Activated T-cell treated with anti-CD3 and anti-CD28 coated beads, Interleukin-2, amount 50 U/mL, for 72 hours (primary cell): Measurements from ENCODE around the gene CADPS. TPM values are rescaled to one million over a fixed set of nuclear protein-coding genes. Genes with fewer than 3 reads are reported as not detected.

Experiments used
- ATAC-seq, 2 donors: fragments of 150-1000 bp; cut with Tn5 transposase; replicated peaks in 1 of 2; 2 replicates each; pipeline ENCODE4 v1.10.0; 2021; ENCODE audit warnings: moderate library complexity in 2 of 2, mild to moderate bottlenecking in 1 of 2
- DNase-seq, 2 donors: peaks; one replicate each; pipeline ENCODE4 v3.0.0; 2021 to 2022; ENCODE audit warnings: mixed read lengths in 1 of 2
- H3K27ac Mint-ChIP-seq: one replicate; pipeline ENCODE4 v1.8.0; 2022; ENCODE audit warnings: mild to moderate bottlenecking, moderate library complexity, mixed read lengths
- H3K27me3 Mint-ChIP-seq: one replicate; pipeline ENCODE4 v1.8.0; 2022; ENCODE audit warnings: low read depth, mixed read lengths
- H3K36me3 Mint-ChIP-seq, 2 donors: one replicate each; pipeline ENCODE4 v1.8.0; 2022; ENCODE audit warnings: mixed read lengths in 2 of 2, mild to moderate bottlenecking in 1 of 2; ENCODE audit not compliant: insufficient read depth in 2 of 2
- H3K4me1 Mint-ChIP-seq: one replicate; pipeline ENCODE4 v1.8.0; 2022; ENCODE audit warnings: low read depth, mixed read lengths
- H3K4me3 Mint-ChIP-seq, 2 donors: one replicate each; pipeline ENCODE4 v1.8.0; 2022; ENCODE audit warnings: mild to moderate bottlenecking in 2 of 2, mixed read lengths in 2 of 2, moderate library complexity in 2 of 2
- H3K9me3 Mint-ChIP-seq, 2 donors: one replicate each; pipeline ENCODE4 v1.8.0; 2022; ENCODE audit warnings: mixed read lengths in 2 of 2
- total RNA-seq, 2 donors: library from RNA; stranded (reverse); gene quantifications; one replicate each; pipeline ENCODE4 v1.2.3, GENCODE V29; 2022

The CADPS gene
- total RNA-seq, 2 donors from 2014 or later = not detected

DNA sequence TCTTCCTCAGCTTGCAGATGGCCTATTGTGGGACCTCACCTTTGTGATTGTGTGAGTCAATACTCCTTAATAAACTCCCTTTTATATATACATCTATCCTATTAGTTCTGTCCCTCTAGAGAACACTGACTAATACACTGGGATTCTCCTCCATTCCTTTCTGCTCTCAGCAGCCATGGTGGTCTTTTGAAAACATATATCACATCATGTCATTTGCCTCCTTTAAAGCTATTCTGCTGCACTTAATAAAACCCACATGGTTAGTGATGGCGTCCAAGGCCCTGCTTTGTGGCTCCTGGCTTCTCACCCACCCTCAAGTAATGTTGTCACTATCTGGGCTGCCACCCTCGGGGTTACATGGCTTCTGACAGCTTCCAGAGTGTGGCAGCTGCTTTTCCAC, 169.5 kb downstream of the CADPS start:
- DNase-seq (no peak), ATAC-seq (no peak)
- H3K36me3 Mint-ChIP-seq = no peaks in the 10 kb centered on the region
- peaks cover 0 to 3% of the 10 kb centered on the region in 2 donors for H3K9me3 Mint-ChIP-seq
- H3K4me1 Mint-ChIP-seq = no peaks in the 10 kb centered on the region
- H3K4me3 Mint-ChIP-seq = no peak overlapping the region
- peaks cover 7% of the 10 kb centered on the region for H3K27me3 Mint-ChIP-seq
- no peak overlapping the region for H3K27ac Mint-ChIP-seq

DNA sequence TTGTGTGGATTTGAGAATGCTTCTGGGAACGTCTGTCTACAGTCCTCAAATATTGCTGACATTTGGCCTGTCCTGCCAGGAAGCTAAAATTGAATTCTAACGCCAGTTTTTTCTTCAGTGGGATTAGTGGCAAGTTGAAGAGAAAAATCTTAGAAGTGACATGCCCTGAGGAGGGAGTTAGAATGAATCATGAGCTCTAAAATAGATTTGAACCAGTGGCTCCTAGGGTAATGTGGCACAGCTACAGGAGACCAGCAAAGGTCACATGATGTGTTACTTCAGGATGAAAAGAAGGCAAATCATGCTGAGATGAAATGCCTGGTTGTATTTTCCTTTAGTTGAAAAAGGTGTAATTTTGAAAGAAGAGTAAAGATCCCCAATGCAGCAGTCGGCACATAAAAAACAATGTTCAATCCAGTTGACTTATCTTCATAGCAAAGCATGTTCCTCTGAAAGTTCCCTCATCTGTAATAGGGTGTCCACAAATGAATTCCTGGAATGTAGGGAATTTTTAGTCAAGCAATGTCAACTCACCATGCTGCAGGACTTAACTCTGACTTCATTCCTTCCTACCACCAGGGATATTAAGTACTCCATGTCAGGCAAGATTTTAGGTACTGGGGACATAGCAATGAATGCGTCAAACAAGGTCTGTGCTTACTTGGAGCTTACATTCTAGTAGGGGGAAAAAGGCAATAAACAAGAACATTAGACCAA, 171.6 kb downstream of the CADPS start:
- DNase-seq (no peak), ATAC-seq (no peak)
- Mint-ChIP-seq H3K4me1 (no peaks in the 10 kb centered on the region), H3K27ac (no peak overlapping the region), H3K9me3 (peaks cover 0 to 3% of the 10 kb centered on the region in 2 donors), H3K4me3 (no peak overlapping the region), H3K36me3 (no peaks in the 10 kb centered on the region), H3K27me3 (peaks cover 7% of the 10 kb centered on the region)

DNA sequence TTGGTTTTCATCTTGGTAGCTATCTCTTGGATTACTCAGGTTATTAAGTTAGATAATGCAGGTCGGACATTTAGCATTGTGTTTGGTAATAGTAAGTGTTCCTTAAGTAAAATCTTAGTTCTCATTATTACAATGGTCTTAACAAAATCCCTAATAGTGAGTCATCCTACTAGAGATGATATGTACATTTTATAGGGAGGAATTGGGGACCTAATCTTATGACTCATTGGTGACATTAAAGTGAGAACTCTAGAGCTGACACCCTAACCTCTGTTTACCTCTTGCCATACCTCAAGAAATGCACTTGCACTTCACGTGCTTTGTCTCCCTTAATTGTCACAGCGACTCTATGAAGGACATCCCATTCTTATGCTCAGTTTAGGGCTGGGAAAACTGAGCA, 174.9 kb downstream of the CADPS start:
- no peaks in the 10 kb centered on the region for H3K36me3 Mint-ChIP-seq
- H3K9me3 Mint-ChIP-seq = peaks cover 0 to 2% of the 10 kb centered on the region in 2 donors
- ATAC-seq (no peak), DNase-seq (no peak)
- H3K27me3 Mint-ChIP-seq = peaks cover 7% of the 10 kb centered on the region
- no peak overlapping the region for H3K4me3 Mint-ChIP-seq
- H3K4me1 Mint-ChIP-seq = no peaks in the 10 kb centered on the region
- no peak overlapping the region for H3K27ac Mint-ChIP-seq

DNA sequence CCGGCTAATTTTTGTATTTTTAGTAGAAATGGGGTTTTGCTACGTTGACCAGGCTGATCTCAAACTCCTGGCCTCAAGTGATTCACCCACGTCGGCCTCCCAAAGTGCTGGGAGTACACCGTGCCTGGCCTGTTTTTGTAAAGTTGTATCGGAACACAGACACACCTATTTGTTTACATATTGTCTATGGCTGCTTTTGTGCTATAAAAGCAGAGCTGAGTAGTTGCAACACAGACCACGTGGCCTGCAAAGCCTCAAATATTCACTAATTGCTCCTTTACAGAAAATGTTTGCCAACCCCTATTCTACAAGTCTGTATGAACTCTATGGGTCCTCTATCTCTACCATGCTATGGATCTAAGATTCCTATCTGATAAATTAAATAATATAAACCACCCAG, 175.5 kb downstream of the CADPS start:
- ATAC-seq (no peak), DNase-seq (no peak)
- H3K36me3 Mint-ChIP-seq = no peaks in the 10 kb centered on the region
- no peak overlapping the region for H3K4me3 Mint-ChIP-seq
- H3K9me3 Mint-ChIP-seq = peaks cover 0 to 2% of the 10 kb centered on the region in 2 donors
- H3K27ac Mint-ChIP-seq = no peak overlapping the region
- peaks cover 7% of the 10 kb centered on the region for H3K27me3 Mint-ChIP-seq
- H3K4me1 Mint-ChIP-seq = no peaks in the 10 kb centered on the region

DNA sequence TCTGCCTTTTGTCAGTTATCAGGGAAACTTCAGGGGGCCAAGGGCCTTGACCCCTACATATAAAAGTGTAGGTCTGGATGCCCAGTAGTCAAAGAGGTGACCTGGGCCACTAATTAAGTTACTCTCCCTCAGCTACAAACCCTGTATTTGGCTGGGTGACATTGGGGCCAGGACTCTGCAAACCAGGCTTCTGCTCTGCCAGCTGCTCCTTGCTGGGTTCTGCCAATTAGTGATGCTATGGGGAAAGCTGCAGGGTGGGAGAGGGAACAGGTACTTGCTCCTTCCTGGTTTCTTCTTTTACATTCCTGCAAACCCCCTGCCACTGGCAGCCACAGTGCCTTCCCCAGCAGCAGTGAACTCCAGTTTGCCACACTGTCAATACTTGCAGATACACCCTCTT, 179.2 kb downstream of the CADPS start:
- Mint-ChIP-seq H3K4me1 (no peaks in the 10 kb centered on the region), H3K27ac (no peak overlapping the region), H3K4me3 (no peak overlapping the region), H3K27me3 (no peaks in the 10 kb centered on the region), H3K36me3 (no peaks in the 10 kb centered on the region), H3K9me3 (peaks cover 0 to 2% of the 10 kb centered on the region in 2 donors)
- ATAC-seq (no peak), DNase-seq (no peak)

DNA sequence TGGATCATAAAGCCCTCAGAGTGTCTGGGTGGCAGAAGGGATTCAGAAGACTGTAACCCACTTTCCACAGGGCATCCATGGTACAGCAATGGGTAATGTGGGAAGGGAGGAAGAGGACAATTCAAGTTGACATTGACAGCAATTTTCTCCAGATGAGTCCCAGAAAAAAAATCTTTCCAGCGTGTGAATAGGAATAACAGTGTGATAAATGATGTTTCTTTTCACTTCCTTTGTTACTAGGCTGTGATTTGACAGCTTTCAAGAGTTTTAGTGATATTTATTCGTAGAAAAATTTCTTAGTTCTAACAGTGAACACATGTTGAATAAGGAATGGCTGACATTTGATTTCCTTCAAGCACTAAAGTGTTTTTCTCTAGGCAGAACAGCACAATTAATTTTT, 186.4 kb downstream of the CADPS start:
- Mint-ChIP-seq H3K4me1 (no peaks in the 10 kb centered on the region), H3K36me3 (no peaks in the 10 kb centered on the region)
- no peak for ATAC-seq

DNA sequence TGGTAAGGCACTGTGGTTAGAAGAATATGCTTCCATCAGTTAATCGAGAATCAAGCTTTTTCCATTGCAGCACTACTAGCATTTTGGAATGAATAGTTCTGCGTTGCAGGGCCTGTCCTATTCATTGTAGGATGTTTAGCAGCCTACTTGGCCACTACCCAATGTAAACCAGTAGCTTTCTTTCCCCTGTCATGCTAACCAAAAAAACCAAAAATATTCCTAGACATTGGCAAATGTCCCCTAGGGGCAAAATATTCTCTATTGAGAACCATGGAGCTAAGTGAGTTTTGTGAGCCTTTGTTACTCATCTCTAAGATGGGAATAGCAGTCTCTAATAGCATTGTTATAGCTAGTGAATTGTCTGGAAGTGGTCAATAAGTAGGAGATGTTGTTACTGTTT, 187.2 kb downstream of the CADPS start:
- no peaks in the 10 kb centered on the region for H3K27me3 Mint-ChIP-seq
- H3K36me3 Mint-ChIP-seq = no peaks in the 10 kb centered on the region
- DNase-seq = no peak
- no peaks in the 10 kb centered on the region for H3K4me1 Mint-ChIP-seq
- H3K9me3 Mint-ChIP-seq = peaks cover under 1 to 2% of the 10 kb centered on the region in 2 donors
- no peak overlapping the region for H3K4me3 Mint-ChIP-seq
- no peak overlapping the region for H3K27ac Mint-ChIP-seq
- no peak for ATAC-seq

More for the DNA sequence above, 186.4 kb downstream of the CADPS start:
- no peak overlapping the region for H3K4me3 Mint-ChIP-seq
- no peak for DNase-seq
- no peaks in the 10 kb centered on the region for H3K27me3 Mint-ChIP-seq
- H3K9me3 Mint-ChIP-seq = peaks cover 2% of the 10 kb centered on the region in 2 donors
- no peak overlapping the region for H3K27ac Mint-ChIP-seq

DNA sequence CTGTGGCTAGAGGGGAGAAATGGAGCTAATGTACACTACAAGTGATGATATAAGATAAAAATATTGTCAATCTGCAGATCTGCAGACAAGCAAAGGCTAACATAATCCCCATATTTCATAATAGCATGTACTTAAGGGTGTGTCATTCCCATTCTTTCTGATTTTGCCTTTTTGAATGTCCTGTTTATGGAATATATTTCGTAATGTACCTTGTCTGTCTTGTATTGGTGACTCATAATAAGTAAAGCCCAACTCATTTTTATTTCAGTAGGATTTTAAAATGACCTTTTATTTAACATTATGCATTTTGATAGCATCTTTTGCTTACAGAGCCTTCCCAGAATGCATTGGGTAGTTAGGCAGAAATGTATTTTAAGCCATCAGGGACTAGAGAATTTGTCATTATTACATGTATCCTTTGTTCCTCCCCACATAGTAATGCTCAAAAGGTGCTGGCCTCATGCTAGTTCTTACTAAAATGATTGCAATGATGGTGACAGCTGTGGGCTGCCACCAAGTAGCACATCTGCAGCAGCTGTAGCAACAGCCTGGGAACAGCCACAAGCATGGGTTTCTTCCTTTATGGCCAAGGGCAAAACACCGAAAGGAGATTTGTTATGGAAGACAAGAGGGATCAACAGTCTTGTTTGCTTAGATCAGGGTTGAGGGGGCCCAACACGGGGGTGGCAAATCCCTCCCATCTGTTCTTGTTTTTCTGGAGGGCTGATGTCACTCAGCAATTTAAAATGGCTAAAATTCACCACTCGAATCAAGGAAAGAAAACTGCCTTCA, 188.5 kb downstream of the CADPS start:
- Mint-ChIP-seq H3K36me3 (no peaks in the 10 kb centered on the region), H3K4me1 (no peaks in the 10 kb centered on the region), H3K9me3 (peaks cover 0 to 2% of the 10 kb centered on the region in 2 donors), H3K27me3 (no peaks in the 10 kb centered on the region), H3K27ac (no peak overlapping the region), H3K4me3 (no peak overlapping the region)
- no peak for DNase-seq
- ATAC-seq = no peak

DNA sequence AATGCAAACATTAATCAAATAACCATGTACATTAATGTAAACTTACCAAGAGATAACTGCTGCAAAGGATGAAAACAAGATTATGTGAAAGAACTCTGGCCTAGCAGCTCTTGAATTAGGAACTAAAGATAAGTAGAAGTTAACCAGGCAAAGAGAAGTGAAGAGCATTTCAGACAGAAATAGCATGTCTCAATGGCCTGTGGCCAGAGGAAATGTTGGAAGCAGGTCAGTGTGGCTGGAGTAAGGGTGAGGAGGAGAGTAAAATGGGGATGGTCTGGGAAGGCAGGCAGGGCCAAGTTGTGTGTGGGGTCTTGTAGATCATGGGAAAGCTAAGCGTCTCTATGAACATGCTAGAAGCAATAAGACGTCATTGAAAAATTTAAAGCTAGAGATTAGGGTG, 192.4 kb downstream of the CADPS start:
- H3K27ac Mint-ChIP-seq = no peak overlapping the region
- H3K4me1 Mint-ChIP-seq = no peaks in the 10 kb centered on the region
- no peak overlapping the region for H3K4me3 Mint-ChIP-seq
- ATAC-seq (no peak), DNase-seq (no peak)
- no peaks in the 10 kb centered on the region for H3K9me3 Mint-ChIP-seq
- no peaks in the 10 kb centered on the region for H3K36me3 Mint-ChIP-seq
- H3K27me3 Mint-ChIP-seq = no peaks in the 10 kb centered on the region

DNA sequence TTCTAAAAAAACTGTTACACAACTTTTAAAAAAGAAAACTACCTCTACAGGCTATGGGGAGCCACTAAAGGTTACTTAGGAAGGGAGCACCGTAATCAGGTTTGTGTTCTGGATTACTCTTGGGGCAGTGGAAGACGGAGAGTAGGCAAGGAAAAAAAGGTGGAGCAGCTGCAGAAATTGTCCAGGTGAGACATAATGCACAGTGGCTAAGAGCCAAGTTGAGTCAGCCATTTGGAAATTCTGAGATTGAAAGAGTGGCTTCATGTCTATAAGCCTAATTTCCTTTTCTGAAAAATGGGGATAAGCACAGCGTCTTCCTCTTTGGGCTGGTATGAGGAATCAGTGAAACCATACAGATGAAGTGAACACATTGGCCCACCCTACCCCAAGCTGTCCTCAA, 195.2 kb downstream of the CADPS start:
- no peaks in the 10 kb centered on the region for H3K9me3 Mint-ChIP-seq
- H3K4me3 Mint-ChIP-seq = no peak overlapping the region
- no peaks in the 10 kb centered on the region for H3K4me1 Mint-ChIP-seq
- H3K27ac Mint-ChIP-seq = no peak overlapping the region
- no peaks in the 10 kb centered on the region for H3K27me3 Mint-ChIP-seq
- ATAC-seq (no peak), DNase-seq (no peak)
- no peaks in the 10 kb centered on the region for H3K36me3 Mint-ChIP-seq

DNA sequence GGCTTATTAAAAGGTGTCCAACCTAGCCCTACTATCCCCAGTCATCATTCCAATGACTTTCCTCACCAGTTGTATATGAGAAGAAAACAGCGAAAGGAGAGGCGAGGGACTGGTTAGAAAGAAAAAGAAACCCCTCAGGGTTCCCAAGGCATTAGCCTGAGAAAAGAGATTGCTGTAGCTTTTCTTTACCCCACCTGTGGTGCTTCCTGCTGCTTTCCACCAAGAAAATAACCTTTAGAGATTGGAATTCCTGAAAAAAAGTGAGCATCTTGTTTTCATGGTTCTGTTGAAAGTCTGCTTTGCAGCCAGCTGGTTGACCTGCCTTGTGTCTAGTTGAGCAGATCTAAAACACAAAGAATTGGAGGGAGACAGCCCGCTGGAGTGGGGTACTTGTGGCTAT, 196.4 kb downstream of the CADPS start:
- no peaks in the 10 kb centered on the region for H3K36me3 Mint-ChIP-seq
- H3K4me1 Mint-ChIP-seq = no peaks in the 10 kb centered on the region
- H3K9me3 Mint-ChIP-seq = no peaks in the 10 kb centered on the region
- no peak overlapping the region for H3K27ac Mint-ChIP-seq
- ATAC-seq (no peak), DNase-seq (no peak)
- no peak overlapping the region for H3K4me3 Mint-ChIP-seq
- H3K27me3 Mint-ChIP-seq = no peaks in the 10 kb centered on the region

DNA sequence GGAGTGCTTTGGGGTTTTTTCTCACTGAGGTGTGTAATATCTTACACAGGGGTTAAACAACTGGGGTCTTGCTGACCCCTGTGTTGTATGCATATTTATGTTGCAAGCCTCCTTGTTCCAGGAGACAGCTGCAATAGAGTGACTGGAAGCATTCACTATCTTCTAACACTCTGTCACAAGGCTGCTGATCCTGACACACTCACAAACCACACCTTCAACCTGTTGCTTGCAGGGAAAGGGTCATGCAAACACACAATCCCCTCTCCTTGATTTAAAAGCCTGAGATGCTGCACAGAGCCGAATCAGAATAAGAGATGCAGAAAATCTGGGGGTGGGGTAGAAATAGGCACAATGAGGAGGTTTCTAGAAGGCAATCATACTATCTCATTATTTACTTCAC, 197.3 kb downstream of the CADPS start:
- no peaks in the 10 kb centered on the region for H3K36me3 Mint-ChIP-seq
- no peaks in the 10 kb centered on the region for H3K4me1 Mint-ChIP-seq
- DNase-seq (no peak), ATAC-seq (no peak)
- H3K27me3 Mint-ChIP-seq = no peaks in the 10 kb centered on the region
- H3K9me3 Mint-ChIP-seq = no peaks in the 10 kb centered on the region
- no peak overlapping the region for H3K27ac Mint-ChIP-seq
- no peak overlapping the region for H3K4me3 Mint-ChIP-seq

DNA sequence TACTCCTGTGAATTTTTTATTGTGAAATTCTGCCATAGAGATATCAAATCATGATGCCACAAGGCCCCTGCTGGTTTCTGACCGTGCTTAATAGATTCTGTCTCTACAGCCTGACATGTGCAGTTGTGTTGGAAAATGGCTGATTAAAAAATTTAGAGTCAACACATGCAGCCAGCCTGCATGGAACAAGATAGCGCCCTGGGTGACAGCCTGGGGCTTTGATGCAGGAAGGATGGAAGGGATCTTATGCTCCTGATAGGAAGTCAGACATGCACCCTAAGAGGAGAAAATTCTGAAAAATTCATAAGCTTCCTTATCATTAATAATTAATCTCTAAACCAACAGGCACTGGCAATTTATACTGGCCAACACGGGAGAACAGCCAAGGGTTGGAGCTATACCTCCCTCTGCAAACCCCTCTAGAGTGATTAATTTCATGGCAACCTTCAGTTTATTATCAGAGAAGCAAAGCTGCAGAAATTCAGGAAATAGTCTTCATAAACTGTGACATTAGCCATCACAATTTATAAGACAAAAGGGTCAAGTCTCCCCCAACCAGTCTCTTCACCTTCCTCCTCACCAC, 198.4 kb downstream of the CADPS start:
- Mint-ChIP-seq H3K27me3 (no peaks in the 10 kb centered on the region), H3K36me3 (no peaks in the 10 kb centered on the region)
- no peak for DNase-seq

More for the DNA sequence above, 198.4 kb downstream of the CADPS start:
- Mint-ChIP-seq H3K4me3 (no peak overlapping the region), H3K27ac (no peak overlapping the region), H3K9me3 (no peaks in the 10 kb centered on the region), H3K4me1 (no peaks in the 10 kb centered on the region)
- ATAC-seq = no peak
